ENCODE measurements around the gene GALR1.
"Not testable (repeated sequence)": the region's sequence is repeated elsewhere in the genome, so short reads cannot be mapped to it uniquely, and the experiment has no call there.

Gene GALR1

GRCh38 chr18:77250926-77251729, 1.5 kb downstream of the GALR1 start:
- DNase-seq: no peak

GRCh38 chr18:77251730-77252050, 2.0 kb downstream of the GALR1 start:
- no peak for DNase-seq

GRCh38 chr18:77254711-77255405, 5.2 kb downstream of the GALR1 start:
- no peak for DNase-seq

- no peak for DNase-seq
Observed at GRCh38 chr18:77255426-77256105, 5.9 kb downstream of the GALR1 start.

GRCh38 chr18:77262643-77263465, 13.2 kb downstream of the GALR1 start:
- no peak for DNase-seq

- no peak for DNase-seq
Observed at GRCh38 chr18:77263466-77263763, 13.8 kb downstream of the GALR1 start.

GRCh38 chr18:77267969-77268368, 18.3 kb downstream of the GALR1 start:
- DNase-seq: no peak

GRCh38 chr18:77268456-77268855, 18.8 kb downstream of the GALR1 start:
- DNase-seq: no peak

GRCh38 chr18:77271576-77272481, 22.2 kb downstream of the GALR1 start:
- no peak for DNase-seq

- not testable (repeated sequence) for DNase-seq
Observed at GRCh38 chr18:77290841-77291240, 41.2 kb downstream of the GALR1 start.

GRCh38 chr18:77298172-77298571, 48.5 kb downstream of the GALR1 start:
- no peak for DNase-seq

- DNase-seq: no peak
Observed at GRCh38 chr18:77299706-77300105, 50.1 kb downstream of the GALR1 start.

GRCh38 chr18:77300579-77300978, 50.9 kb downstream of the GALR1 start:
- DNase-seq: no peak

- DNase-seq: no peak
Observed at GRCh38 chr18:77304268-77304667, 54.6 kb downstream of the GALR1 start.

- no peak for DNase-seq
Observed at GRCh38 chr18:77305676-77306075, 56.0 kb downstream of the GALR1 start.

GRCh38 chr18:77308216-77308615, 58.6 kb downstream of the GALR1 start:
- DNase-seq: no peak

- DNase-seq: no peak
Observed at GRCh38 chr18:77314511-77314910, 64.9 kb downstream of the GALR1 start.

GRCh38 chr18:77314952-77315351, 65.3 kb downstream of the GALR1 start:
- DNase-seq: no peak

- DNase-seq: no peak
Observed at GRCh38 chr18:77316008-77316407, 66.4 kb downstream of the GALR1 start.

GRCh38 chr18:77316641-77317040, 67.0 kb downstream of the GALR1 start:
- DNase-seq: no peak

- DNase-seq: no peak
Observed at GRCh38 chr18:77320971-77321559, 71.4 kb downstream of the GALR1 start.

Measured in stimulated activated CD4-positive, alpha-beta T cell treated with anti-CD3 and anti-CD28 coated beads, Interleukin-1b, Interleukin-23, amount 100 ng/mL, for 48 hours (primary cell).